Measurements from ENCODE around the gene NRAS.

GRCh38 chr1:114691061-114691460 lies 25.5 kb downstream of the NRAS start:
- no peak for TF ChIP-seq CTCF (IDR thresholded peaks at IDR 0.05)
- no peak for TF ChIP-seq CREB1 (CRISPR knock-in tag; IDR thresholded peaks at IDR 0.05)
- TF ChIP-seq, protein P1, sequence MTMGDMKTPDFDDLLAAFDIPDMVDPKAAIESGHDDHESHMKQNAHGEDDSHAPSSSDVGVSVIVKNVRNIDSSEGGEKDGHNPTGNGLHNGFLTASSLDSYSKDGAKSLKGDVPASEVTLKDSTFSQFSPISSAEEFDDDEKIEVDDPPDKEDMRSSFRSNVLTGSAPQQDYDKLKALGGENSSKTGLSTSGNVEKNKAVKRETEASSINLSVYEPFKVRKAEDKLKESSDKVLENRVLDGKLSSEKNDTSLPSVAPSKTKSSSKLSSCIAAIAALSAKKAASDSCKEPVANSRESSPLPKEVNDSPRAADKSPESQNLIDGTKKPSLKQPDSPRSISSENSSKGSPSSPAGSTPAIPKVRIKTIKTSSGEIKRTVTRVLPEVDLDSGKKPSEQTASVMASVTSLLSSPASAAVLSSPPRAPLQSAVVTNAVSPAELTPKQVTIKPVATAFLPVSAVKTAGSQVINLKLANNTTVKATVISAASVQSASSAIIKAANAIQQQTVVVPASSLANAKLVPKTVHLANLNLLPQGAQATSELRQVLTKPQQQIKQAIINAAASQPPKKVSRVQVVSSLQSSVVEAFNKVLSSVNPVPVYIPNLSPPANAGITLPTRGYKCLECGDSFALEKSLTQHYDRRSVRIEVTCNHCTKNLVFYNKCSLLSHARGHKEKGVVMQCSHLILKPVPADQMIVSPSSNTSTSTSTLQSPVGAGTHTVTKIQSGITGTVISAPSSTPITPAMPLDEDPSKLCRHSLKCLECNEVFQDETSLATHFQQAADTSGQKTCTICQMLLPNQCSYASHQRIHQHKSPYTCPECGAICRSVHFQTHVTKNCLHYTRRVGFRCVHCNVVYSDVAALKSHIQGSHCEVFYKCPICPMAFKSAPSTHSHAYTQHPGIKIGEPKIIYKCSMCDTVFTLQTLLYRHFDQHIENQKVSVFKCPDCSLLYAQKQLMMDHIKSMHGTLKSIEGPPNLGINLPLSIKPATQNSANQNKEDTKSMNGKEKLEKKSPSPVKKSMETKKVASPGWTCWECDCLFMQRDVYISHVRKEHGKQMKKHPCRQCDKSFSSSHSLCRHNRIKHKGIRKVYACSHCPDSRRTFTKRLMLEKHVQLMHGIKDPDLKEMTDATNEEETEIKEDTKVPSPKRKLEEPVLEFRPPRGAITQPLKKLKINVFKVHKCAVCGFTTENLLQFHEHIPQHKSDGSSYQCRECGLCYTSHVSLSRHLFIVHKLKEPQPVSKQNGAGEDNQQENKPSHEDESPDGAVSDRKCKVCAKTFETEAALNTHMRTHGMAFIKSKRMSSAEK (CRISPR knock-in tag; IDR thresholded peaks at IDR 0.05; ENCODE audit: borderline replicate concordance): no peak
- TF ChIP-seq, protein P2, sequence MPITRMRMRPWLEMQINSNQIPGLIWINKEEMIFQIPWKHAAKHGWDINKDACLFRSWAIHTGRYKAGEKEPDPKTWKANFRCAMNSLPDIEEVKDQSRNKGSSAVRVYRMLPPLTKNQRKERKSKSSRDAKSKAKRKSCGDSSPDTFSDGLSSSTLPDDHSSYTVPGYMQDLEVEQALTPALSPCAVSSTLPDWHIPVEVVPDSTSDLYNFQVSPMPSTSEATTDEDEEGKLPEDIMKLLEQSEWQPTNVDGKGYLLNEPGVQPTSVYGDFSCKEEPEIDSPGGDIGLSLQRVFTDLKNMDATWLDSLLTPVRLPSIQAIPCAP (CRISPR knock-in tag; IDR thresholded peaks at IDR 0.05): no peak
- no peak for TF ChIP-seq FOXJ3 (CRISPR knock-in tag; IDR thresholded peaks at IDR 0.05; ENCODE audit: borderline replicate concordance)
- no peak for TF ChIP-seq JUN (CRISPR knock-in tag; IDR thresholded peaks at IDR 0.05)
- TF ChIP-seq, protein P3, sequence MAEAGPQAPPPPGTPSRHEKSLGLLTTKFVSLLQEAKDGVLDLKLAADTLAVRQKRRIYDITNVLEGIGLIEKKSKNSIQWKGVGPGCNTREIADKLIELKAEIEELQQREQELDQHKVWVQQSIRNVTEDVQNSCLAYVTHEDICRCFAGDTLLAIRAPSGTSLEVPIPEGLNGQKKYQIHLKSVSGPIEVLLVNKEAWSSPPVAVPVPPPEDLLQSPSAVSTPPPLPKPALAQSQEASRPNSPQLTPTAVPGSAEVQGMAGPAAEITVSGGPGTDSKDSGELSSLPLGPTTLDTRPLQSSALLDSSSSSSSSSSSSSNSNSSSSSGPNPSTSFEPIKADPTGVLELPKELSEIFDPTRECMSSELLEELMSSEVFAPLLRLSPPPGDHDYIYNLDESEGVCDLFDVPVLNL (CRISPR knock-in tag; IDR thresholded peaks at IDR 0.05; ENCODE audit: borderline replicate concordance, low read depth): no peak
- TF ChIP-seq, protein P4, sequence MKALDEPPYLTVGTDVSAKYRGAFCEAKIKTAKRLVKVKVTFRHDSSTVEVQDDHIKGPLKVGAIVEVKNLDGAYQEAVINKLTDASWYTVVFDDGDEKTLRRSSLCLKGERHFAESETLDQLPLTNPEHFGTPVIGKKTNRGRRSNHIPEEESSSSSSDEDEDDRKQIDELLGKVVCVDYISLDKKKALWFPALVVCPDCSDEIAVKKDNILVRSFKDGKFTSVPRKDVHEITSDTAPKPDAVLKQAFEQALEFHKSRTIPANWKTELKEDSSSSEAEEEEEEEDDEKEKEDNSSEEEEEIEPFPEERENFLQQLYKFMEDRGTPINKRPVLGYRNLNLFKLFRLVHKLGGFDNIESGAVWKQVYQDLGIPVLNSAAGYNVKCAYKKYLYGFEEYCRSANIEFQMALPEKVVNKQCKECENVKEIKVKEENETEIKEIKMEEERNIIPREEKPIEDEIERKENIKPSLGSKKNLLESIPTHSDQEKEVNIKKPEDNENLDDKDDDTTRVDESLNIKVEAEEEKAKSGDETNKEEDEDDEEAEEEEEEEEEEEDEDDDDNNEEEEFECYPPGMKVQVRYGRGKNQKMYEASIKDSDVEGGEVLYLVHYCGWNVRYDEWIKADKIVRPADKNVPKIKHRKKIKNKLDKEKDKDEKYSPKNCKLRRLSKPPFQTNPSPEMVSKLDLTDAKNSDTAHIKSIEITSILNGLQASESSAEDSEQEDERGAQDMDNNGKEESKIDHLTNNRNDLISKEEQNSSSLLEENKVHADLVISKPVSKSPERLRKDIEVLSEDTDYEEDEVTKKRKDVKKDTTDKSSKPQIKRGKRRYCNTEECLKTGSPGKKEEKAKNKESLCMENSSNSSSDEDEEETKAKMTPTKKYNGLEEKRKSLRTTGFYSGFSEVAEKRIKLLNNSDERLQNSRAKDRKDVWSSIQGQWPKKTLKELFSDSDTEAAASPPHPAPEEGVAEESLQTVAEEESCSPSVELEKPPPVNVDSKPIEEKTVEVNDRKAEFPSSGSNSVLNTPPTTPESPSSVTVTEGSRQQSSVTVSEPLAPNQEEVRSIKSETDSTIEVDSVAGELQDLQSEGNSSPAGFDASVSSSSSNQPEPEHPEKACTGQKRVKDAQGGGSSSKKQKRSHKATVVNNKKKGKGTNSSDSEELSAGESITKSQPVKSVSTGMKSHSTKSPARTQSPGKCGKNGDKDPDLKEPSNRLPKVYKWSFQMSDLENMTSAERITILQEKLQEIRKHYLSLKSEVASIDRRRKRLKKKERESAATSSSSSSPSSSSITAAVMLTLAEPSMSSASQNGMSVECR (CRISPR knock-in tag; IDR thresholded peaks at IDR 0.05; ENCODE audit: borderline replicate concordance): no peak
- no peak for TF ChIP-seq GABPB1 (CRISPR knock-in tag; IDR thresholded peaks at IDR 0.05)
- no peak for TF ChIP-seq NR1H2 (CRISPR knock-in tag; IDR thresholded peaks at IDR 0.05)
- no peak for TF ChIP-seq ATF3 (CRISPR knock-in tag; conservative IDR thresholded peaks at IDR 0.05)
- no peak for TF ChIP-seq NR3C1 (CRISPR knock-in tag; conservative IDR thresholded peaks at IDR 0.05; ENCODE audit: low read depth)
